Measurements from ENCODE around the gene GOLIM4.

GRCh38 chr3:168037020-168037419, 58.7 kb downstream of the GOLIM4 start:
- no peak for TF ChIP-seq POLR2A (IDR thresholded peaks at IDR 0.05)
- TF ChIP-seq CTCF (IDR thresholded peaks at IDR 0.05): no peak

All from esophagus squamous epithelium (tissue), 4 donors.